GM21360 (cell line): ENCODE measurements around the gene C1orf159.

ENCODE experiments used
- ATAC-seq: cut with Tn5 transposase; IDR thresholded peaks from one replicate; pipeline ENCODE4 v1.9.1; 2021; ENCODE audit warnings: mild to moderate bottlenecking, moderate library complexity; ENCODE audit not compliant: unreplicated experiment

Gene C1orf159

GRCh38 chr1:1132956-1133750, 17.3 kb upstream of the C1orf159 start:
- ATAC-seq, result no peak

- ATAC-seq, result no peak
Measured at GRCh38 chr1:1132042-1132950, 16.4 kb upstream of the C1orf159 start.

- ATAC-seq, result no peak
Measured at GRCh38 chr1:1130206-1131120, 14.6 kb upstream of the C1orf159 start.

- no peak for ATAC-seq
Measured at GRCh38 chr1:1129381-1129821, 13.5 kb upstream of the C1orf159 start.

GRCh38 chr1:1128454-1129139, 12.7 kb upstream of the C1orf159 start:
- no peak for ATAC-seq

GRCh38 chr1:1127551-1128451, 11.9 kb upstream of the C1orf159 start:
- ATAC-seq, result no peak

- no peak for ATAC-seq
Measured at GRCh38 chr1:1125945-1126344, 10.1 kb upstream of the C1orf159 start.

GRCh38 chr1:1124786-1125642, 9.1 kb upstream of the C1orf159 start:
- no peak for ATAC-seq

GRCh38 chr1:1124508-1124785, 8.6 kb upstream of the C1orf159 start:
- ATAC-seq, result no peak

- ATAC-seq, result no peak
Measured at GRCh38 chr1:1123581-1124507, 8.0 kb upstream of the C1orf159 start.

GRCh38 chr1:1122981-1123480, 7.1 kb upstream of the C1orf159 start:
- no peak for ATAC-seq

- no peak for ATAC-seq
Measured at GRCh38 chr1:1122078-1122811, 6.4 kb upstream of the C1orf159 start.

GRCh38 chr1:1121611-1122077, 5.8 kb upstream of the C1orf159 start:
- no peak for ATAC-seq

- no peak for ATAC-seq
Measured at GRCh38 chr1:1120866-1121591, 5.1 kb upstream of the C1orf159 start.

GRCh38 chr1:1120096-1120495, 4.2 kb upstream of the C1orf159 start:
- ATAC-seq, result no peak
